HepG2 (cell line): Measurements from ENCODE around the gene DCAF7. TPM values are rescaled to one million over a fixed set of nuclear protein-coding genes. Genes with fewer than 3 reads are reported as not detected.

Source experiments
- FOXK1 ChIP-seq: sonication (generic); formaldehyde crosslinking; IDR thresholded peaks from 2 replicates; pipeline ENCODE4 v1.4.0; 2020; ENCODE audit warnings: low read depth, missing genetic modification reagents, borderline replicate concordance
- HMGA1 ChIP-seq: sonication (generic); formaldehyde crosslinking; conservative IDR thresholded peaks from 2 replicates; pipeline ENCODE4 v1.4.0; 2020; ENCODE audit warnings: missing genetic modification reagents
- KLF13 ChIP-seq: sonication (generic); formaldehyde crosslinking; IDR thresholded peaks from 2 replicates; pipeline ENCODE4 v1.4.0; 2020; ENCODE audit warnings: mild to moderate bottlenecking, missing genetic modification reagents
- PAWR ChIP-seq: sonication (generic); formaldehyde crosslinking; IDR thresholded peaks from 2 replicates; pipeline ENCODE4 v1.4.0; 2020; ENCODE audit warnings: missing genetic modification reagents, mild to moderate bottlenecking, borderline replicate concordance
- ZNF556 ChIP-seq: sonication (generic); formaldehyde crosslinking; IDR thresholded peaks from 2 replicates; pipeline ENCODE4 v1.4.0; 2020; ENCODE audit warnings: mild to moderate bottlenecking, missing genetic modification reagents, borderline replicate concordance
- ZNF816 ChIP-seq: sonication (generic); formaldehyde crosslinking; IDR thresholded peaks from 2 replicates; pipeline ENCODE4 v1.8.0; 2022; ENCODE audit warnings: missing genetic modification reagents, mild to moderate bottlenecking, borderline replicate concordance
- ZNF891 ChIP-seq: sonication (generic); formaldehyde crosslinking; IDR thresholded peaks from 2 replicates; pipeline ENCODE4 v1.5.0; 2020; ENCODE audit warnings: mild to moderate bottlenecking, missing genetic modification reagents
- polyA plus RNA-seq, 8 experiments: library from polyadenylated mRNA; depleted of rRNA in 3 of 8; stranded (reverse) in 7 of 8; unstranded in 1 of 8; fragments of >200 nt; fragmentation: Illumina TruSeq in 4 of 8; extraction: Trizol in 4 of 8; gene quantifications; 2 replicates each; pipeline versions ENCODE4 v1.2.1 to v1.2.3, GENCODE V29; 2011 to 2016; ENCODE audit warnings: low read depth in 4 of 8, missing spikeins in 1 of 8, mixed read lengths in 1 of 8; ENCODE audit not compliant: insufficient read depth in 1 of 8
- total RNA-seq, 5 experiments: library from RNA; depleted of rRNA; stranded (reverse); fragments of >200 nt; fragmentation: Illumina TruSeq; extraction: Trizol; gene quantifications; 2 replicates each; pipeline ENCODE4 v1.2.3, GENCODE V29; 2016; ENCODE audit warnings: low read depth in 1 of 5
- TF ChIP-seq, protein P1 (sequence below), 2 experiments: sonication (generic) in 1 of 2; formaldehyde crosslinking in 1 of 2; IDR thresholded peaks; 2 replicates each; pipeline versions ENCODE4 v1.5.1 to v1.6.1; 2011 to 2020; ENCODE audit warnings: borderline replicate concordance in 1 of 2, low read depth in 1 of 2, low read length in 1 of 2, mild to moderate bottlenecking in 1 of 2, missing genetic modification reagents in 1 of 2, moderate library complexity in 1 of 2
- TF ChIP-seq, protein P2 (sequence below): sonication (generic); formaldehyde crosslinking; IDR thresholded peaks from 2 replicates; pipeline ENCODE4; 2020; ENCODE audit warnings: missing genetic modification reagents, mild to moderate bottlenecking, borderline replicate concordance
- TF ChIP-seq, protein P3 (sequence below): sonication (generic); formaldehyde crosslinking; IDR thresholded peaks from 2 replicates; pipeline ENCODE4 v1.4.0; 2020; ENCODE audit warnings: missing genetic modification reagents
- TF ChIP-seq, protein P4 (sequence below): sonication (generic); formaldehyde crosslinking; IDR thresholded peaks from 2 replicates; pipeline ENCODE4 v1.8.0; 2022; ENCODE audit warnings: missing genetic modification reagents, low read depth, mild to moderate bottlenecking, borderline replicate concordance
- TF ChIP-seq, protein P5 (sequence below): sonication (generic); IDR thresholded peaks from 2 replicates; pipeline ENCODE4 v1.6.1; 2016; ENCODE audit warnings: low read depth, borderline replicate concordance
- TF ChIP-seq, protein P6 (sequence below): IDR thresholded peaks from 2 replicates; pipeline ENCODE4 v1.4.0; 2020; ENCODE audit warnings: mild to moderate bottlenecking, missing genetic modification reagents

DCAF7 gene
- total and polyA plus RNA-seq, 2 of the 13 experiments (the other 11 are each of a cell fraction or from before 2014, with no cell fraction given) = 55.2 to 73.4 TPM

DNA sequence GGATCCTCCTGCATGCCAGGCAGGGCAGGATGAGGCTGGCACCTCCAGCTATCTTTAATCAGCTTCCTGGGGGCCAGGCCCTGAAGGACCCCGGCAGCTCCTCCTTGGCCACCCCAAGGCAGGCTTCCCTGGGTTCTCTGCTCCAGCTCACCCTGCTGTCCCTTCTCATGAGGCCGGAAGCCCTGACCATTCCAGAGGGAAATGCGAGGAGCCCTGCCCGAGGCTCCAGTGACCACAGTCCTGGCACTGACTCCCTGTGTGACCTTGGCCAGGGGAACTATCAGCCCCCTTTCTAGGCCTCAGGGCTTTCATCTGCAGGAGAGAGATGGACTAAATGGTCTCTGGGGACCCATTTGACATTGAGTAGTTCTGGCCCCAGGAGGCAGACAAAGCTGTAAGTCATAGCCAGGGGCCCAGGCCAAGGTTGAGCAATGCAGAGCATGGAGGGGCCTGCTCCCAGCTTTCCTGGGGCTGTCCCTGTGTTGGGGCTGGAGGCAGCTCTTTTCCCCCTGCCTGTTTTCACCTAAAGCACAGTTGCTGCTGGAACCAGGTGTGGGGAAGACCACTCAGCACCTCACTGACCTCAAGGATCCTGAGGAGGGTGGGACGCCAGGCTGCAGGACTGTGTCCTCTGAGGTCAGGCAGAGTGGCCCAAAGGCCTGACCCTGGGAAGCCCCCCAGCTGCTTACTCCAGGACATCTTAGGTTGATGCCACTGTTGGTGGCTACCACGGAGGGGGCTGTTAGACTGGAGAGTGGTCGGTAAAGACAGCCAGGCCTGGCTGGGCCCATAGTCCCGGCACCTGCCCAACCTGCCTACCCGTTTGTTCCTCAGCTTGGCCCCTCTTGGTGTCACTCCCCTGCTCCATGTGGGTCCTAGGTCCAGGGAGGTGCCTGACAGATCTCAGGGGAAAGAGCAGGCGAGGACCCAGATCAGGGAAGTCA is 19.0 kb upstream of the DCAF7 start (continued):
- TF ChIP-seq ZNF556 (CRISPR knock-in tag) (peak; percentile 91; the same call in 1 of the 2 replicates), ZNF891 (CRISPR knock-in tag) (peak; percentile 54; the same call in 1 of the 2 replicates), KLF13 (CRISPR knock-in tag) (no peak), PAWR (CRISPR knock-in tag) (peak; percentile 91; the same call in 1 of the 2 replicates), HMGA1 (CRISPR knock-in tag) (no peak), ZNF816 (CRISPR knock-in tag) (peak; percentile 73; the same call in 1 of the 2 replicates), FOXK1 (CRISPR knock-in tag) (peak; percentile 60; the same call in 1 of the 2 replicates)
- TF ChIP-seq, protein P1, sequence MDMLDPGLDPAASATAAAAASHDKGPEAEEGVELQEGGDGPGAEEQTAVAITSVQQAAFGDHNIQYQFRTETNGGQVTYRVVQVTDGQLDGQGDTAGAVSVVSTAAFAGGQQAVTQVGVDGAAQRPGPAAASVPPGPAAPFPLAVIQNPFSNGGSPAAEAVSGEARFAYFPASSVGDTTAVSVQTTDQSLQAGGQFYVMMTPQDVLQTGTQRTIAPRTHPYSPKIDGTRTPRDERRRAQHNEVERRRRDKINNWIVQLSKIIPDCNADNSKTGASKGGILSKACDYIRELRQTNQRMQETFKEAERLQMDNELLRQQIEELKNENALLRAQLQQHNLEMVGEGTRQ (IDR thresholded peaks at IDR 0.05; ENCODE audit: low read depth, low read length) = no peak
- TF ChIP-seq, protein P1 (CRISPR knock-in tag; IDR thresholded peaks at IDR 0.05; ENCODE audit: borderline replicate concordance) = peak; percentile 28; the same call in 1 of the 2 replicates
- TF ChIP-seq, protein P2, sequence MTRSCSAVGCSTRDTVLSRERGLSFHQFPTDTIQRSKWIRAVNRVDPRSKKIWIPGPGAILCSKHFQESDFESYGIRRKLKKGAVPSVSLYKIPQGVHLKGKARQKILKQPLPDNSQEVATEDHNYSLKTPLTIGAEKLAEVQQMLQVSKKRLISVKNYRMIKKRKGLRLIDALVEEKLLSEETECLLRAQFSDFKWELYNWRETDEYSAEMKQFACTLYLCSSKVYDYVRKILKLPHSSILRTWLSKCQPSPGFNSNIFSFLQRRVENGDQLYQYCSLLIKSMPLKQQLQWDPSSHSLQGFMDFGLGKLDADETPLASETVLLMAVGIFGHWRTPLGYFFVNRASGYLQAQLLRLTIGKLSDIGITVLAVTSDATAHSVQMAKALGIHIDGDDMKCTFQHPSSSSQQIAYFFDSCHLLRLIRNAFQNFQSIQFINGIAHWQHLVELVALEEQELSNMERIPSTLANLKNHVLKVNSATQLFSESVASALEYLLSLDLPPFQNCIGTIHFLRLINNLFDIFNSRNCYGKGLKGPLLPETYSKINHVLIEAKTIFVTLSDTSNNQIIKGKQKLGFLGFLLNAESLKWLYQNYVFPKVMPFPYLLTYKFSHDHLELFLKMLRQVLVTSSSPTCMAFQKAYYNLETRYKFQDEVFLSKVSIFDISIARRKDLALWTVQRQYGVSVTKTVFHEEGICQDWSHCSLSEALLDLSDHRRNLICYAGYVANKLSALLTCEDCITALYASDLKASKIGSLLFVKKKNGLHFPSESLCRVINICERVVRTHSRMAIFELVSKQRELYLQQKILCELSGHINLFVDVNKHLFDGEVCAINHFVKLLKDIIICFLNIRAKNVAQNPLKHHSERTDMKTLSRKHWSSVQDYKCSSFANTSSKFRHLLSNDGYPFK (CRISPR knock-in tag) = peak; percentile 39; the same call in 1 of the 2 replicates
- TF ChIP-seq, protein P3, sequence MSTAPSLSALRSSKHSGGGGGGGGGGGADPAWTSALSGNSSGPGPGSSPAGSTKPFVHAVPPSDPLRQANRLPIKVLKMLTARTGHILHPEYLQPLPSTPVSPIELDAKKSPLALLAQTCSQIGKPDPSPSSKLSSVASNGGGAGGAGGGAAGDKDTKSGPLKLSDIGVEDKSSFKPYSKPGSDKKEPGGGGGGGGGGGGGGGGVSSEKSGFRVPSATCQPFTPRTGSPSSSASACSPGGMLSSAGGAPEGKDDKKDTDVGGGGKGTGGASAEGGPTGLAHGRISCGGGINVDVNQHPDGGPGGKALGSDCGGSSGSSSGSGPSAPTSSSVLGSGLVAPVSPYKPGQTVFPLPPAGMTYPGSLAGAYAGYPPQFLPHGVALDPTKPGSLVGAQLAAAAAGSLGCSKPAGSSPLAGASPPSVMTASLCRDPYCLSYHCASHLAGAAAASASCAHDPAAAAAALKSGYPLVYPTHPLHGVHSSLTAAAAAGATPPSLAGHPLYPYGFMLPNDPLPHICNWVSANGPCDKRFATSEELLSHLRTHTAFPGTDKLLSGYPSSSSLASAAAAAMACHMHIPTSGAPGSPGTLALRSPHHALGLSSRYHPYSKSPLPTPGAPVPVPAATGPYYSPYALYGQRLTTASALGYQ (CRISPR knock-in tag) = peak; percentile 92
- TF ChIP-seq, protein P4, sequence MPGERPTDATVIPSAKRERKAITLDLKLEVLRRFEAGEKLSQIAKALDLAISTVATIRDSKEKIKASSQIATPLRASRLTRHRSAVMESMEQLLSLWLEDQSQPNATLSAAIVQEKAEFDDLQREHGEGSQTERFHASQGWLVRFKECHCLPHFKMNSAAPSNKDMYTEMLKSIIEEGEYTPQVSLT (CRISPR knock-in tag) = no peak
- TF ChIP-seq, protein P5, sequence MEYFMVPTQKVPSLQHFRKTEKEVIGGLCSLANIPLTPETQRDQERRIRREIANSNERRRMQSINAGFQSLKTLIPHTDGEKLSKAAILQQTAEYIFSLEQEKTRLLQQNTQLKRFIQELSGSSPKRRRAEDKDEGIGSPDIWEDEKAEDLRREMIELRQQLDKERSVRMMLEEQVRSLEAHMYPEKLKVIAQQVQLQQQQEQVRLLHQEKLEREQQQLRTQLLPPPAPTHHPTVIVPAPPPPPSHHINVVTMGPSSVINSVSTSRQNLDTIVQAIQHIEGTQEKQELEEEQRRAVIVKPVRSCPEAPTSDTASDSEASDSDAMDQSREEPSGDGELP = peak; percentile 55; the same call in 1 of the 2 replicates
- TF ChIP-seq, protein P6, sequence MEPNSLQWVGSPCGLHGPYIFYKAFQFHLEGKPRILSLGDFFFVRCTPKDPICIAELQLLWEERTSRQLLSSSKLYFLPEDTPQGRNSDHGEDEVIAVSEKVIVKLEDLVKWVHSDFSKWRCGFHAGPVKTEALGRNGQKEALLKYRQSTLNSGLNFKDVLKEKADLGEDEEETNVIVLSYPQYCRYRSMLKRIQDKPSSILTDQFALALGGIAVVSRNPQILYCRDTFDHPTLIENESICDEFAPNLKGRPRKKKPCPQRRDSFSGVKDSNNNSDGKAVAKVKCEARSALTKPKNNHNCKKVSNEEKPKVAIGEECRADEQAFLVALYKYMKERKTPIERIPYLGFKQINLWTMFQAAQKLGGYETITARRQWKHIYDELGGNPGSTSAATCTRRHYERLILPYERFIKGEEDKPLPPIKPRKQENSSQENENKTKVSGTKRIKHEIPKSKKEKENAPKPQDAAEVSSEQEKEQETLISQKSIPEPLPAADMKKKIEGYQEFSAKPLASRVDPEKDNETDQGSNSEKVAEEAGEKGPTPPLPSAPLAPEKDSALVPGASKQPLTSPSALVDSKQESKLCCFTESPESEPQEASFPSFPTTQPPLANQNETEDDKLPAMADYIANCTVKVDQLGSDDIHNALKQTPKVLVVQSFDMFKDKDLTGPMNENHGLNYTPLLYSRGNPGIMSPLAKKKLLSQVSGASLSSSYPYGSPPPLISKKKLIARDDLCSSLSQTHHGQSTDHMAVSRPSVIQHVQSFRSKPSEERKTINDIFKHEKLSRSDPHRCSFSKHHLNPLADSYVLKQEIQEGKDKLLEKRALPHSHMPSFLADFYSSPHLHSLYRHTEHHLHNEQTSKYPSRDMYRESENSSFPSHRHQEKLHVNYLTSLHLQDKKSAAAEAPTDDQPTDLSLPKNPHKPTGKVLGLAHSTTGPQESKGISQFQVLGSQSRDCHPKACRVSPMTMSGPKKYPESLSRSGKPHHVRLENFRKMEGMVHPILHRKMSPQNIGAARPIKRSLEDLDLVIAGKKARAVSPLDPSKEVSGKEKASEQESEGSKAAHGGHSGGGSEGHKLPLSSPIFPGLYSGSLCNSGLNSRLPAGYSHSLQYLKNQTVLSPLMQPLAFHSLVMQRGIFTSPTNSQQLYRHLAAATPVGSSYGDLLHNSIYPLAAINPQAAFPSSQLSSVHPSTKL (CRISPR knock-in tag) = peak; percentile 95
